Vagina (tissue), 2 donors: Measurements from ENCODE around the gene MAGOHB.

Source experiments
- CTCF ChIP-seq, 3 experiments: fragments of 450-650 bp in 2 of 3; fragments of 200-600 bp in 1 of 3; sonication (generic) in 1 of 3; IDR thresholded peaks; one replicate each; pipeline ENCODE4 v1.5.1; 2017 to 2019; ENCODE audit warnings: antibody characterized with exemption in 3 of 3, mild to moderate bottlenecking in 2 of 3, moderate library complexity in 2 of 3
- POLR2A ChIP-seq, 2 donors: fragments of 450-650 bp; IDR thresholded peaks; one replicate each; pipeline ENCODE4 v1.6.1; 2017; ENCODE audit warnings: antibody characterized with exemption in 2 of 2, mild to moderate bottlenecking in 2 of 2, moderate library complexity in 2 of 2

DNA sequence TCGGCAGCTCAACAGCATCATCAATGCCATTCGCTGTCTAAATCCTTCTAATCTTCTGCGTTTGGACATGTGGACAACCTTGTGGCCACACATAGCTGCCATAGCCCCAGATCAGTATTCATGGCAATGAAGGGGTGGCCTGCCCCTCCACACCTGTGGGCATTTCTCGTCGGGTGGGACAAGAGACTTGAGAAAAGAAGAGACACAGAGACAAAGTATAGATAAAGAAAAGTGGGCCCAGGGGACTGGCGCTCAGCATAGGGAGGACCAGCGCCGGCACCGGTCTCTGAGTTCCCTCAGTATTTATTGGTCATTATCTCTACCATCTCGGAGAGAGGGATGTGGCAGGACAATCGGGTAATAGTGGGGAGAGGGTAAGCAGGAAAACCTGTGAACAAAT is 42.3 kb downstream of the MAGOHB start:
- TF ChIP-seq CTCF (IDR thresholded peaks at IDR 0.05) (no peak), POLR2A (IDR thresholded peaks at IDR 0.05) (no peak)
